Omental fat pad (tissue), 4 donors: ENCODE results near the gene CXXC5. TPM values are rescaled to one million over a fixed set of nuclear protein-coding genes. Genes with fewer than 3 reads are reported as not detected.

ENCODE experiments used
- ATAC-seq: fragments of 150-250 bp; one replicate; pipeline ENCODE4 v1.9.1; 2016; ENCODE audit warnings: mild to moderate bottlenecking, moderate library complexity; ENCODE audit not compliant: low FRiP score
- DNase-seq: peaks from one replicate; pipeline ENCODE4 v3.0.0-alpha.2; 2019; ENCODE audit warnings: low spot score
- CTCF ChIP-seq, 3 donors: fragments of 450-650 bp; IDR thresholded peaks; one replicate each; pipeline ENCODE4 v1.5.1; 2016 to 2017; ENCODE audit warnings: antibody characterized with exemption in 3 of 3, mild to moderate bottlenecking in 3 of 3, moderate library complexity in 2 of 3
- total RNA-seq, 4 donors: library from RNA; depleted of rRNA; stranded (reverse); fragments of >200 nt; gene quantifications; one replicate each; pipeline ENCODE4 v1.1.0, GENCODE V29; 2016

The CXXC5 gene
- total RNA-seq, 4 donors from 2014 or later: 14.9 to 27.3 (median 25.0) TPM

DNA sequence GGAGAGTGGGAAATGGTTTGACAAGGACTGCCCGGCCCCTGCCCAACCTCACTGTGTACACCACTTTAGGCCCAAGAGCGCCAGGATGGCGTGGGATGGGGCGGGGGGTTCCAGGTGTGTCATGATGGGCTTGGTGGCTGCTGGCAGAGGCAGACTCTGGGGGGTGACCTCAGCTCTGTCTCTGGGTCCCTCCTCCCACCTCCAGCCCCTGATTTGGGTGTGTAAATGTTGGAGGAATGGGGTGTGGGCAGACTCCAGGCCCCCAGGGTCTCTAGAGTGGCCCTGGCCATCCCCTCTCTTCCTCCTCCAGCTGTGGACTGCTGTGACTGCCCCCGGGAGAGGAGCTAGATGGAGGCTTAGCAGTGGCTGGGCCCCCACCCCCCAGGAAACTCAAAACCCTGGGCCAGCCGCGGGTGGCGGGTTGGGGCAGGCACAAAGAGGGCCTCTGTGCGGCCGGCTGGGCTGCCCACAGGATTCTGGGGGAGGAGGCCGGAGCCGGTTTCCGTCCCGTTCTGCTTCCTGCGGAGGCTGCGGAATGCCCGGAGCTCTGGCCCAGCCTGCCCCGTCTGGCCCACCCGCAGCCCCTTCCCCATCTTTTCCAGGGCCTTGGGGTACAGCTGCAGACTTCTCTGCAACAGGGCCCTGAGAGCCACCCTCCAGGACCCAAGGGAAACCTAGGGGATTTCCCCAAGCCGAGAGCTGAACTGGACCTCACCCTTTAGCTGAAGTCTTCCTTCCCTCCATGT, 23.1 kb downstream of the CXXC5 start:
- ATAC-seq (no peak), DNase-seq (no peak)
- TF ChIP-seq CTCF (IDR thresholded peaks at IDR 0.05): no peak

DNA sequence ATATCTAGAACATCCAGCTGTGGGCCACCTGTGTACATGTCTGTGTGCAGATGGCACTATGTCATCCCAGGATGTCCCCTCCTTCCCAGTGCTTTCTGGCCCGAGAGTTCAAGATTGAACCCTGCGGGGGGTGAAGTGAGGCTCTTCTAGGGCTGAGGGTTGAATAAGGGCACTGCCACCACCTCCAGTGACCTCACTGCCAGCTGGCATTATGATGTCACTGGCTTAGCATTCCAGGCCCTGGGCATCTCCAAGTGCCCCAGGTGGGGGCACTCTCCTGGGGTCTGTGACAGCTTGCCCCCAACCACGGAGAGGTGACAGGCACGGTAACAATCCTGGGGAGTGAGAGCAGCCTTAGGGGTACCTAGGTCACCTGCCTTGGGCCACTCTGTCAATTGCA, 27.1 kb downstream of the CXXC5 start:
- no peak for ATAC-seq
- DNase-seq: no peak
- no peak for TF ChIP-seq CTCF (IDR thresholded peaks at IDR 0.05)

- no peak for TF ChIP-seq CTCF (IDR thresholded peaks at IDR 0.05)
- no peak for DNase-seq
- ATAC-seq: no peak
These were observed 27.7 kb downstream of the CXXC5 start for GRCh38 chr5:139675825-139676224.

DNA sequence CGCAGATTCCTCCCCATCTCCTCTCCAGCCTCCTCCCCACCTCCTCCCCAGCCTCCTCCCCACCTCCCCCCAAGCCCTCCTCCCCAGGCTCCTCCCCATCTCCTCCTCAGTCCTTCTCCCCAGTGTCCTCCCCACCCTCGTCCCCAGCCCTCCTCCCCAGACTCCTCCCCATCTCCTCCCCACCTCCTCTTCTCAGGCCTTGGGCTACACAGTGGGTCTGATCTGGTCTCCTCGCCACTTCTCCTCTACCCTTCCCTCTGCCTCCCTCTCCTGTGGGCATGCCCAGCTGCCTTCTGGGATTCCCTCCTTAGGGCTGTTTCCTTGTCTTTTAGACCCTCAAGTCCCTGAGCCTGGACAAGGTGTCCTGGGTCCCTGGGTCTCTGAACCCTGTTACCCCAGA, 28.3 kb downstream of the CXXC5 start:
- no peak for DNase-seq
- no peak for ATAC-seq
- no peak for TF ChIP-seq CTCF (IDR thresholded peaks at IDR 0.05)

GRCh38 chr5:139676951-139677735, 29.0 kb downstream of the CXXC5 start:
- TF ChIP-seq CTCF (IDR thresholded peaks at IDR 0.05): no peak
- DNase-seq (no peak), ATAC-seq (no peak)

GRCh38 chr5:139677736-139678613, 29.8 kb downstream of the CXXC5 start:
- DNase-seq (no peak), ATAC-seq (no peak)
- no peak for TF ChIP-seq CTCF (IDR thresholded peaks at IDR 0.05)
